CD14-positive monocyte (primary cell): ENCODE measurements around the gene PLK5. TPM values are rescaled to one million over a fixed set of nuclear protein-coding genes. Genes with fewer than 3 reads are reported as not detected.

Experiments
- DNase-seq, 3 donors: peaks; one replicate each; pipeline ENCODE4 v3.0.0-alpha.2; 2011 to 2022
- H2AFZ ChIP-seq: 2 replicates; pipeline ENCODE4 v1.6.0; 2012; ENCODE audit warnings: mild to moderate bottlenecking, low read depth, low read length, inconsistent platforms; ENCODE audit not compliant: insufficient read depth, poor library complexity, severe bottlenecking
- H3K27ac ChIP-seq, 2 donors: 1 replicate in 1 of 2; 2 replicates in 1 of 2; pipeline ENCODE4 v1.5.1; 2012 to 2013; ENCODE audit warnings: low read length in 2 of 2, control low read depth in 1 of 2, inconsistent platforms in 1 of 2, low read depth in 1 of 2, mild to moderate bottlenecking in 1 of 2
- H3K27me3 ChIP-seq, 2 donors: one replicate each; pipeline versions ENCODE4 v1.6.0 to v1.6.1; 2011 to 2013; ENCODE audit warnings: low read length in 2 of 2; ENCODE audit not compliant: control insufficient read depth in 2 of 2, insufficient read depth in 2 of 2
- H3K36me3 ChIP-seq, 2 donors: replicated peaks in 1 of 2; 1 replicate in 1 of 2; 2 replicates in 1 of 2; pipeline versions ENCODE4 v1.5.1 to v1.6.1; 2012 to 2013; ENCODE audit warnings: low read length in 2 of 2, control low read depth in 1 of 2, inconsistent platforms in 1 of 2, mild to moderate bottlenecking in 1 of 2; ENCODE audit not compliant: insufficient read depth in 2 of 2, control insufficient read depth in 1 of 2
- H3K4me1 ChIP-seq, 2 donors: 1 replicate in 1 of 2; 2 replicates in 1 of 2; pipeline versions ENCODE4 v1.5.1 to v1.6.1; 2012 to 2013; ENCODE audit warnings: low read length in 2 of 2, control low read depth in 1 of 2, inconsistent platforms in 1 of 2, mild to moderate bottlenecking in 1 of 2, moderate library complexity in 1 of 2; ENCODE audit not compliant: insufficient read depth in 2 of 2, control insufficient read depth in 1 of 2
- H3K4me2 ChIP-seq: replicated peaks from 2 replicates; pipeline ENCODE3; 2012; ENCODE audit warnings: low read length, moderate library complexity, mild to moderate bottlenecking; ENCODE audit not compliant: poor library complexity, severe bottlenecking; ENCODE audit errors: extremely low read depth
- H3K4me3 ChIP-seq, 3 experiments: fragments of 200-600 bp in 1 of 3; sonication (generic) in 1 of 3; replicated peaks in 1 of 3; 1 replicate in 2 of 3; 2 replicates in 1 of 3; pipeline ENCODE4 v1.5.1; 2011 to 2013; ENCODE audit warnings: low read length in 3 of 3, mild to moderate bottlenecking in 3 of 3, control low read depth in 2 of 3, low read depth in 2 of 3, inconsistent platforms in 1 of 3, moderate library complexity in 1 of 3
- H3K79me2 ChIP-seq: 2 replicates; pipeline ENCODE4 v1.6.0; 2012; ENCODE audit warnings: mild to moderate bottlenecking, control low read depth, inconsistent platforms, low read length, moderate library complexity; ENCODE audit not compliant: insufficient read depth
- H3K9ac ChIP-seq: 2 replicates; pipeline ENCODE4 v1.6.0; 2017; ENCODE audit warnings: low read length, mild to moderate bottlenecking; ENCODE audit not compliant: insufficient read depth, poor library complexity, severe bottlenecking
- H3K9me3 ChIP-seq, 2 donors: replicated peaks in 1 of 2; 1 replicate in 1 of 2; 2 replicates in 1 of 2; pipeline versions ENCODE4 v1.5.1 to v1.6.1; 2012 to 2013; ENCODE audit warnings: low read length in 2 of 2, control low read depth in 1 of 2; ENCODE audit not compliant: control insufficient read depth in 1 of 2, insufficient read depth in 1 of 2
- H4K20me1 ChIP-seq: 2 replicates; pipeline ENCODE4 v1.6.0; 2012; ENCODE audit warnings: mild to moderate bottlenecking, low read length, control low read depth, moderate library complexity; ENCODE audit not compliant: insufficient read depth
- H3K27ac Mint-ChIP-seq, 7 donors: one replicate each; pipeline ENCODE4 v1.8.0; 2020; ENCODE audit warnings: mild to moderate bottlenecking in 7 of 7, mixed read lengths in 7 of 7, moderate library complexity in 6 of 7, inconsistent platforms in 2 of 7
- H3K27me3 Mint-ChIP-seq, 3 donors: one replicate each; pipeline ENCODE4 v1.8.0; 2021 to 2022; ENCODE audit warnings: low read depth in 3 of 3, mild to moderate bottlenecking in 3 of 3, mixed read lengths in 3 of 3, moderate library complexity in 3 of 3, inconsistent platforms in 1 of 3
- H3K36me3 Mint-ChIP-seq, 2 donors: one replicate each; pipeline ENCODE4 v1.8.0; 2020; ENCODE audit warnings: mixed read lengths in 2 of 2, inconsistent platforms in 1 of 2, mild to moderate bottlenecking in 1 of 2
- H3K4me1 Mint-ChIP-seq: one replicate; pipeline ENCODE4 v1.8.0; 2020; ENCODE audit warnings: mild to moderate bottlenecking, mixed read lengths
- H3K4me3 Mint-ChIP-seq, 2 donors: one replicate each; pipeline ENCODE4 v1.8.0; 2020; ENCODE audit warnings: mild to moderate bottlenecking in 2 of 2, mixed read lengths in 2 of 2, moderate library complexity in 1 of 2
- H3K9me3 Mint-ChIP-seq, 7 donors: one replicate each; pipeline ENCODE4 v1.8.0; 2020 to 2022; ENCODE audit warnings: mixed read lengths in 7 of 7, mild to moderate bottlenecking in 6 of 7, moderate library complexity in 6 of 7, inconsistent platforms in 2 of 7
- CTCF ChIP-seq: fragments of 200-600 bp; IDR thresholded peaks from one replicate; pipeline ENCODE4 v1.8.0; 2022; ENCODE audit warnings: antibody characterized with exemption, mild to moderate bottlenecking
- WGBS: methylation state at CpG from one replicate; pipeline ENCODE4 v1.1.5; 2013; ENCODE audit warnings: missing lambda C conversion rate; ENCODE audit not compliant: insufficient coverage; 5-methylcytosine and 5-hydroxymethylcytosine counted together
- intact Hi-C, 2 donors: fragments of 100-400 bp; cut with micrococcal nuclease; formaldehyde crosslinking; loops; one replicate each; pipeline versions ENCODE4 v1.15.0 to v1.15.1; 2023
- polyA plus RNA-seq, 3 donors: library from polyadenylated mRNA; depleted of rRNA in 1 of 3; unstranded in 2 of 3; stranded (reverse) in 1 of 3; fragments of 300-500 nt in 2 of 3; fragments of >200 nt in 1 of 3; fragmentation: Illumina TruSeq in 2 of 3; gene quantifications; 1 replicate in 2 of 3; 2 replicates in 1 of 3; pipeline ENCODE4 v1.2.3, GENCODE V29; 2012 to 2021

Gene PLK5
- polyA plus RNA-seq, 3 donors, result not detected

GRCh38 chr19:1572795-1573194, 48.9 kb downstream of the PLK5 start:
- Histone ChIP-seq H3K27me3 (peaks cover 0 to 13% of the 10 kb centered on the region in 2 donors), H3K9me3 (no peaks in the 10 kb centered on the region), H3K4me3 (no peak overlapping the region), H2AFZ (no peak overlapping the region), H3K4me1 (peaks cover 4 to 6% of the 10 kb centered on the region in 2 donors), H3K36me3 (peaks cover 12 to 13% of the 10 kb centered on the region in 2 donors), H4K20me1 (no peaks in the 10 kb centered on the region), H3K79me2 (no peaks in the 10 kb centered on the region), H3K9ac (no peak overlapping the region), H3K27ac (no peak overlapping the region), H3K4me2 (no peak overlapping the region)
- Mint-ChIP-seq H3K27ac (no peak overlapping the region), H3K27me3 (peaks cover 13 to 37% (median 18%) of the 10 kb centered on the region in 3 donors), H3K36me3 (peaks cover 7 to 10% of the 10 kb centered on the region in 2 donors), H3K4me3 (no peak overlapping the region), H3K4me1 (peaks cover 2% of the 10 kb centered on the region), H3K9me3 (peaks cover 0 to 3% (median 0%) of the 10 kb centered on the region in 7 donors)
- DNase-seq, result no peak
- no peak for TF ChIP-seq CTCF
- intact Hi-C loops, result no loop called here
- WGBS, result 89% methylated on average over 9 of the region's 9 CpGs

GRCh38 chr19:1574354-1575136, 50.7 kb downstream of the PLK5 start:
- Mint-ChIP-seq H3K9me3 (peaks cover 0 to 5% (median 0%) of the 10 kb centered on the region in 7 donors), H3K4me3 (no peak overlapping the region), H3K4me1 (peaks cover 2% of the 10 kb centered on the region), H3K27me3 (peaks cover 14 to 25% (median 16%) of the 10 kb centered on the region in 3 donors), H3K36me3 (peaks cover 14 to 25% of the 10 kb centered on the region in 2 donors), H3K27ac (no peak overlapping the region)
- H3K27me3 ChIP-seq, result peaks cover 0 to 5% of the 10 kb centered on the region in 2 donors
- 96% methylated on average over 31 of the region's 34 CpGs for WGBS
- H3K4me3 ChIP-seq, result no peak overlapping the region
- no peak overlapping the region for H3K9ac ChIP-seq
- H2AFZ ChIP-seq, result no peak overlapping the region
- no peak for TF ChIP-seq CTCF
- H3K4me2 ChIP-seq, result no peak overlapping the region
- peaks cover 26 to 28% of the 10 kb centered on the region in 2 donors for H3K36me3 ChIP-seq
- intact Hi-C loops, result no loop called here
- no peaks in the 10 kb centered on the region for H3K9me3 ChIP-seq
- no peak overlapping the region for H3K27ac ChIP-seq
- no peaks in the 10 kb centered on the region for H3K4me1 ChIP-seq
- no peaks in the 10 kb centered on the region for H4K20me1 ChIP-seq
- DNase-seq, result no peak
- no peaks in the 10 kb centered on the region for H3K79me2 ChIP-seq
